ENCODE data around the gene GSKIP.

DNA sequence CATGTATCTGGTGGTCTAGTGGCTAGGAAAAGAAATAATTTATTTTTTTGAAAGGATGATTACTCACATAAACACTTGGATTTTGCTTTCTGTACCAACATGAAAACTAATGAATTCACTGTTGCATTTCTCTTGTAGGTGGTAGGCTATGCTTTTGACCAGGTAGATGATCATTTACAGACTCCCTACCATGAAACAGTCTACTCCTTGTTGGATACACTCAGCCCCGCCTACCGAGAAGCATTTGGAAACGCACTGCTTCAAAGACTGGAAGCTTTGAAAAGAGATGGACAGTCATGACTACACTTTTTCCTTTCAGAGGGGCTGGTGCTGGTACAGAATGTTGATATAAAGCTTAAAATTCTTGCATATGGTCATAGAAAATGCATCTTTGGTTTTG is 22.1 kb downstream of the GSKIP start:
- TF ChIP-seq, protein P1, sequence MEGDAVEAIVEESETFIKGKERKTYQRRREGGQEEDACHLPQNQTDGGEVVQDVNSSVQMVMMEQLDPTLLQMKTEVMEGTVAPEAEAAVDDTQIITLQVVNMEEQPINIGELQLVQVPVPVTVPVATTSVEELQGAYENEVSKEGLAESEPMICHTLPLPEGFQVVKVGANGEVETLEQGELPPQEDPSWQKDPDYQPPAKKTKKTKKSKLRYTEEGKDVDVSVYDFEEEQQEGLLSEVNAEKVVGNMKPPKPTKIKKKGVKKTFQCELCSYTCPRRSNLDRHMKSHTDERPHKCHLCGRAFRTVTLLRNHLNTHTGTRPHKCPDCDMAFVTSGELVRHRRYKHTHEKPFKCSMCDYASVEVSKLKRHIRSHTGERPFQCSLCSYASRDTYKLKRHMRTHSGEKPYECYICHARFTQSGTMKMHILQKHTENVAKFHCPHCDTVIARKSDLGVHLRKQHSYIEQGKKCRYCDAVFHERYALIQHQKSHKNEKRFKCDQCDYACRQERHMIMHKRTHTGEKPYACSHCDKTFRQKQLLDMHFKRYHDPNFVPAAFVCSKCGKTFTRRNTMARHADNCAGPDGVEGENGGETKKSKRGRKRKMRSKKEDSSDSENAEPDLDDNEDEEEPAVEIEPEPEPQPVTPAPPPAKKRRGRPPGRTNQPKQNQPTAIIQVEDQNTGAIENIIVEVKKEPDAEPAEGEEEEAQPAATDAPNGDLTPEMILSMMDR (IDR thresholded peaks at IDR 0.05): no peak
- no peak for TF ChIP-seq EP300 (IDR thresholded peaks at IDR 0.05)
